ENCODE results near the gene PAQR7. TPM values are rescaled to one million over a fixed set of nuclear protein-coding genes. Genes with fewer than 3 reads are reported as not detected.

PAQR7 gene
- polyA plus RNA-seq, 1 donor from 2014 or later = 4.1 TPM

GRCh38 chr1:25913206-25913605 lies 37.7 kb upstream of the PAQR7 start:
- Histone ChIP-seq H3K9me3 (ENCODE audit: low read length) (no peaks in the 10 kb centered on the region), H3K27ac (ENCODE audit: low read length) (no peak overlapping the region), H3K27me3 (ENCODE audit: insufficient read depth, low read depth, low read length) (no peaks in the 10 kb centered on the region), H3K4me3 (ENCODE audit: low read length) (no peak overlapping the region), H3K4me2 (ENCODE audit: low read length) (no peak overlapping the region), H3K9me2 (ENCODE audit: insufficient read depth, low read length) (no peaks in the 10 kb centered on the region), H3K36me3 (ENCODE audit: insufficient read depth, low read length) (no peaks in the 10 kb centered on the region), H2AFZ (ENCODE audit: low read depth, low read length) (no peak overlapping the region), H4K20me1 (ENCODE audit: insufficient read depth) (no peaks in the 10 kb centered on the region), H3K79me2 (replicated peaks; ENCODE audit: insufficient read depth, low read length) (no peaks in the 10 kb centered on the region), H3F3A (ENCODE audit: insufficient read depth, low read length, poor library complexity, severe bottlenecking) (no peaks in the 10 kb centered on the region), H3K9ac (ENCODE audit: low read length) (no peak overlapping the region)
- TF ChIP-seq TAF1 (IDR thresholded peaks at IDR 0.05; ENCODE audit: low read depth) = no peak
- no peak for TF ChIP-seq CTCF (IDR thresholded peaks at IDR 0.05; ENCODE audit: poor library complexity, severe bottlenecking)
- TF ChIP-seq EP300 (conservative IDR thresholded peaks at IDR 0.05; ENCODE audit: poor library complexity, severe bottlenecking) = no peak
- no peak for TF ChIP-seq SMC3 (conservative IDR thresholded peaks at IDR 0.05; ENCODE audit: poor library complexity)
- TF ChIP-seq RAD21 (conservative IDR thresholded peaks at IDR 0.05) = no peak
- TF ChIP-seq MXI1 (conservative IDR thresholded peaks at IDR 0.05; ENCODE audit: poor library complexity, severe bottlenecking) = no peak

- no peaks in the 10 kb centered on the region for H4K20me1 ChIP-seq (ENCODE audit: insufficient read depth)
- H3K27me3 ChIP-seq (ENCODE audit: insufficient read depth, low read depth, low read length) = no peaks in the 10 kb centered on the region
- no peak overlapping the region for H3K27ac ChIP-seq (ENCODE audit: low read length)
- H3K79me2 ChIP-seq (replicated peaks; ENCODE audit: insufficient read depth, low read length) = no peaks in the 10 kb centered on the region
- TF ChIP-seq MXI1 (conservative IDR thresholded peaks at IDR 0.05; ENCODE audit: poor library complexity, severe bottlenecking) (no peak), POLR2AphosphoS5 (IDR thresholded peaks at IDR 0.05) (no peak), TAF1 (IDR thresholded peaks at IDR 0.05; ENCODE audit: low read depth) (no peak), RAD21 (conservative IDR thresholded peaks at IDR 0.05) (no peak), EZH2 (IDR thresholded peaks at IDR 0.05; ENCODE audit: borderline replicate concordance, insufficient read depth, low read length, poor library complexity, severe bottlenecking) (no peak), REST (IDR thresholded peaks at IDR 0.05; ENCODE audit: borderline replicate concordance) (no peak), EP300 (conservative IDR thresholded peaks at IDR 0.05; ENCODE audit: poor library complexity, severe bottlenecking) (no peak)
- H3K36me3 ChIP-seq (ENCODE audit: insufficient read depth, low read length) = no peaks in the 10 kb centered on the region
- no peak overlapping the region for H3K9ac ChIP-seq (ENCODE audit: low read length)
- no peaks in the 10 kb centered on the region for H3K9me3 ChIP-seq (ENCODE audit: low read length)
- no peak overlapping the region for H3K4me3 ChIP-seq (ENCODE audit: low read length)
- H3K4me2 ChIP-seq (ENCODE audit: low read length) = no peak overlapping the region
- no peaks in the 10 kb centered on the region for H3F3A ChIP-seq (ENCODE audit: insufficient read depth, low read length, poor library complexity, severe bottlenecking)
- no peaks in the 10 kb centered on the region for H3K9me2 ChIP-seq (ENCODE audit: insufficient read depth, low read length)
- no peak overlapping the region for H2AFZ ChIP-seq (ENCODE audit: low read depth, low read length)
These were observed 36.7 kb upstream of the PAQR7 start for GRCh38 chr1:25912076-25912831.
